SU-DHL-6 (cell line): ENCODE measurements around the gene GRIK5.

Source experiments
- H2AFZ ChIP-seq: fragments of 200-600 bp; sonication (generic); 2 replicates; pipeline ENCODE4 v1.6.1; 2014; ENCODE audit warnings: low read depth, mild to moderate bottlenecking, moderate library complexity, mixed read lengths, antibody characterized with exemption, low read length; ENCODE audit not compliant: severe bottlenecking
- H3F3A ChIP-seq: fragments of 200-600 bp; shearing (Covaris generic); 2 replicates; pipeline ENCODE4 v1.6.0; 2016; ENCODE audit warnings: antibody characterized with exemption, mild to moderate bottlenecking; ENCODE audit not compliant: insufficient read depth
- H3K27ac ChIP-seq: fragments of 200-600 bp; sonication (generic); 2 replicates; pipeline ENCODE4 v1.5.1; 2016; ENCODE audit warnings: low read depth, mild to moderate bottlenecking, low read length, moderate library complexity, mixed read lengths
- H3K27me3 ChIP-seq: fragments of 200-600 bp; sonication (generic), shearing (Covaris generic); 2 replicates; pipeline ENCODE4 v1.6.0; 2014; ENCODE audit warnings: mild to moderate bottlenecking, low read length
- H3K36me3 ChIP-seq: fragments of 200-600 bp; sonication (generic); 2 replicates; pipeline ENCODE4 v1.6.1; 2014; ENCODE audit warnings: mild to moderate bottlenecking, low read length, mixed read lengths
- H3K4me2 ChIP-seq: fragments of 300-600, 200-600 bp; shearing (Covaris generic), sonication (generic); 2 replicates; pipeline ENCODE4 v1.6.0; 2014; ENCODE audit warnings: low read length, low read depth, mild to moderate bottlenecking; ENCODE audit not compliant: poor library complexity, severe bottlenecking
- H3K4me3 ChIP-seq: fragments of 200-600 bp; sonication (generic); 2 replicates; pipeline ENCODE4 v1.5.1; 2014; ENCODE audit warnings: antibody characterized with exemption, low read length, mild to moderate bottlenecking, mixed read lengths; ENCODE audit not compliant: insufficient read depth, poor library complexity, severe bottlenecking
- H3K79me2 ChIP-seq: fragments of 200-600 bp; sonication (generic); 2 replicates; pipeline ENCODE4 v1.6.1; 2014; ENCODE audit warnings: mild to moderate bottlenecking, low read length, moderate library complexity; ENCODE audit not compliant: insufficient read depth
- H3K9ac ChIP-seq: fragments of 200-600 bp; sonication (generic); 2 replicates; pipeline ENCODE4 v1.7.0; 2014; ENCODE audit warnings: mild to moderate bottlenecking, low read length
- H3K9me2 ChIP-seq: fragments of 200-600 bp; sonication (generic); replicated peaks from 2 replicates; pipeline ENCODE4 v1.6.1; 2014; ENCODE audit warnings: low read length; ENCODE audit not compliant: insufficient read depth
- H3K9me3 ChIP-seq: fragments of 200-600 bp; sonication (generic); 2 replicates; pipeline ENCODE4 v1.6.1; 2014; ENCODE audit warnings: low read length, mixed read lengths; ENCODE audit not compliant: insufficient read depth
- H4K20me1 ChIP-seq: fragments of 200-600 bp; sonication (generic); 2 replicates; pipeline ENCODE4 v1.6.1; 2014; ENCODE audit warnings: low read depth, mild to moderate bottlenecking, antibody characterized with exemption, low read length, moderate library complexity, mixed read lengths
- CTCF ChIP-seq: fragments of 200-600 bp; sonication (generic); IDR thresholded peaks from one replicate; pipeline ENCODE4 v1.5.1; 2017; ENCODE audit warnings: antibody characterized with exemption, mild to moderate bottlenecking, low read length, moderate library complexity; ENCODE audit not compliant: insufficient read depth, poor library complexity, severe bottlenecking
- EZH2phosphoT487 ChIP-seq: fragments of 200-600 bp; sonication (generic), shearing (Covaris generic); conservative IDR thresholded peaks from 2 replicates; pipeline ENCODE4 v1.6.1; 2018; ENCODE audit warnings: mild to moderate bottlenecking, antibody characterized with exemption, low read length, moderate library complexity, mixed read lengths

The GRIK5 gene

GRCh38 chr19:42079886-42080763 lies 10.1 kb upstream of the GRIK5 start:
- H3K79me2 ChIP-seq = peaks cover 32% of the 10 kb centered on the region
- H2AFZ ChIP-seq = no peak overlapping the region
- no peaks in the 10 kb centered on the region for H3K36me3 ChIP-seq
- H3F3A ChIP-seq = 0 out of 2 replicates have a peak, but pooled peaks cover under 1% of the 10 kb centered on the region
- no peak overlapping the region for H3K4me3 ChIP-seq
- no peak for TF ChIP-seq EZH2phosphoT487
- no peak for TF ChIP-seq CTCF
- no peaks in the 10 kb centered on the region for H3K27me3 ChIP-seq
- H3K27ac ChIP-seq = no peak overlapping the region
- H3K9me3 ChIP-seq = no peaks in the 10 kb centered on the region
- no peak overlapping the region for H3K9ac ChIP-seq
- H4K20me1 ChIP-seq = peaks cover 15% of the 10 kb centered on the region
- no peaks in the 10 kb centered on the region for H3K9me2 ChIP-seq
- no peak overlapping the region for H3K4me2 ChIP-seq

- H4K20me1 ChIP-seq = peaks cover 15% of the 10 kb centered on the region
- no peaks in the 10 kb centered on the region for H3K9me2 ChIP-seq
- peaks cover 32% of the 10 kb centered on the region for H3K79me2 ChIP-seq
These were observed 9.3 kb upstream of the GRIK5 start for GRCh38 chr19:42079276-42079669.

GRCh38 chr19:42078538-42079275 lies 8.7 kb upstream of the GRIK5 start:
- no peak overlapping the region for H3K9ac ChIP-seq
- no peaks in the 10 kb centered on the region for H3K36me3 ChIP-seq
- H3K4me3 ChIP-seq = no peak overlapping the region
- H3K79me2 ChIP-seq = peaks cover 32% of the 10 kb centered on the region
- H3K27me3 ChIP-seq = no peaks in the 10 kb centered on the region
- H3K9me2 ChIP-seq = no peaks in the 10 kb centered on the region
- no peak overlapping the region for H2AFZ ChIP-seq
- no peak overlapping the region for H3K4me2 ChIP-seq
- no peaks in the 10 kb centered on the region for H3F3A ChIP-seq
- H4K20me1 ChIP-seq = peaks cover 15% of the 10 kb centered on the region
- H3K27ac ChIP-seq = no peak overlapping the region
- TF ChIP-seq EZH2phosphoT487 (no peak), CTCF (no peak)
- no peaks in the 10 kb centered on the region for H3K9me3 ChIP-seq

More at GRCh38 chr19:42079276-42079669, 9.3 kb upstream of the GRIK5 start:
- H3K36me3 ChIP-seq = no peaks in the 10 kb centered on the region
- no peak overlapping the region for H3K4me2 ChIP-seq
- H3K9me3 ChIP-seq = no peaks in the 10 kb centered on the region
- no peak overlapping the region for H3K9ac ChIP-seq
- H3K27me3 ChIP-seq = no peaks in the 10 kb centered on the region
- no peak for TF ChIP-seq CTCF
- TF ChIP-seq EZH2phosphoT487 = no peak
- H3F3A ChIP-seq = no peaks in the 10 kb centered on the region
- no peak overlapping the region for H3K27ac ChIP-seq
- no peak overlapping the region for H2AFZ ChIP-seq
- no peak overlapping the region for H3K4me3 ChIP-seq
